RPMI7951 (cell line): ENCODE measurements around the gene C2orf81. TPM values are rescaled to one million over a fixed set of nuclear protein-coding genes. Genes with fewer than 3 reads are reported as not detected.

Source experiments
- total RNA-seq: library from RNA; depleted of rRNA; stranded (reverse); fragments of >200 nt; shearing (Covaris generic); gene quantifications from 2 replicates; pipeline ENCODE4 v1.2.3, GENCODE V29; 2014; rRNA removed

C2orf81 gene
- total RNA-seq, 1 experiment from 2014 or later = 1.2 TPM

Other genes starting within 250 kb of the C2orf81 start
- 174 and 192 TPM in 2 replicates for gene MOB1A, start 242.7 kb downstream of the C2orf81 start, total RNA-seq
- 92.6 and 113 TPM in 2 replicates for gene MTHFD2, start 223.0 kb downstream of the C2orf81 start, total RNA-seq
- gene SLC4A5, start 78.2 kb downstream of the C2orf81 start, total RNA-seq = 0.10 TPM in 1 of 2 replicates, not detected in the other
- 88.8 and 93.3 TPM in 2 replicates for gene DCTN1, start 41.3 kb downstream of the C2orf81 start, total RNA-seq
- gene WDR54, start 111 bp upstream of the C2orf81 start, total RNA-seq = 119 and 120 TPM in 2 replicates
- 15.1 and 17.7 TPM in 2 replicates for gene RTKN, start 20.3 kb upstream of the C2orf81 start, total RNA-seq
- 15.5 and 27.3 TPM in 2 replicates for gene INO80B, start 33.5 kb upstream of the C2orf81 start, total RNA-seq
- gene WBP1, start 36.8 kb upstream of the C2orf81 start, total RNA-seq = 66.5 and 70.5 TPM in 2 replicates
- 41.0 and 44.6 TPM in 2 replicates for gene MOGS, start 43.8 kb upstream of the C2orf81 start, total RNA-seq
- 86.4 and 95.5 TPM in 2 replicates for gene MRPL53, start 51.1 kb upstream of the C2orf81 start, total RNA-seq
- gene CCDC142, start 61.4 kb upstream of the C2orf81 start, total RNA-seq = 12.3 and 14.3 TPM in 2 replicates
- 17.3 and 17.5 TPM in 2 replicates for gene TTC31, start 61.5 kb upstream of the C2orf81 start, total RNA-seq
- gene LBX2, start 78.0 kb upstream of the C2orf81 start, total RNA-seq = 6.7 and 10.6 TPM in 2 replicates
- gene PCGF1, start 86.1 kb upstream of the C2orf81 start, total RNA-seq = 42.3 and 44.7 TPM in 2 replicates
- 4.2 and 5.5 TPM in 2 replicates for gene TLX2, start 92.8 kb upstream of the C2orf81 start, total RNA-seq
- gene DQX1, start 104.6 kb upstream of the C2orf81 start, total RNA-seq = 0.20 and 0.36 TPM in 2 replicates
- 132 and 144 TPM in 2 replicates for gene AUP1, start 108.1 kb upstream of the C2orf81 start, total RNA-seq
- 70.3 and 71.4 TPM in 2 replicates for gene HTRA2, start 108.3 kb upstream of the C2orf81 start, total RNA-seq
- gene LOXL3, start 132.3 kb upstream of the C2orf81 start, total RNA-seq = 93.6 and 108 TPM in 2 replicates
- gene DOK1, start 133.1 kb upstream of the C2orf81 start, total RNA-seq = 1.8 and 3.1 TPM in 2 replicates
- 0.36 TPM in 1 of 2 replicates, not detected in the other for gene M1AP, start 226.7 kb upstream of the C2orf81 start, total RNA-seq
- 6.4 and 7.1 TPM in 2 replicates for gene SEMA4F, start 232.6 kb upstream of the C2orf81 start, total RNA-seq